Cardiac septum (tissue), 1 donor: ENCODE data around the gene KIFAP3. TPM values are rescaled to one million over a fixed set of nuclear protein-coding genes. Genes with fewer than 3 reads are reported as not detected.

Experiments
- DNase-seq: peaks from one replicate; pipeline ENCODE4 v3.0.0-alpha.2; 2020; ENCODE audit warnings: low spot score
- intact Hi-C: fragments of 100-400 bp; cut with DNase I; formaldehyde crosslinking; loops from one replicate; pipeline ENCODE4 v1.14.0; 2022
- total RNA-seq: library from RNA; stranded (reverse); fragmentation: NEBNext Ultra II Directional; extraction: Animal tissue kit (Norgen Biotek cat#: 25700); gene quantifications from one replicate; pipeline ENCODE4 v1.2.1, GENCODE V29; 2021
- donor health status: DM: no; HTN: no; CAD: no.

The KIFAP3 gene
- total RNA-seq, 1 donor from 2014 or later, result 81.0 TPM

- intact Hi-C loops, result no loop called here
- no peak for DNase-seq
These were observed 178.5 kb downstream of the KIFAP3 start for GRCh38 chr1:169896013-169896412.

- no peak for DNase-seq
- intact Hi-C loops, result no loop called here
These were observed 179.9 kb downstream of the KIFAP3 start for GRCh38 chr1:169894424-169895145.

- peak; percentile 97 for DNase-seq
- intact Hi-C loops, result loop anchor here (2.0 kb wide), 2 partner anchors 99 to 181 kb away; partner anchors contain the start of genes KIFAP3 and METTL18
These were observed 180.7 kb downstream of the KIFAP3 start, which contains the start of gene SCYL3 for GRCh38 chr1:169893645-169894423. TSS of gene SCYL3 (minus strand) at chr1:169893896. CDS start at chr1:169888840, 5,056 bp downstream.

- DNase-seq, result no peak
- intact Hi-C loops, result loop anchor here (2.0 kb wide), 2 partner anchors 98 to 182 kb away; partner anchors contain the start of genes KIFAP3 and METTL18
These were observed 181.4 kb downstream of the KIFAP3 start for GRCh38 chr1:169892927-169893644.

GRCh38 chr1:169892176-169892926, 182.1 kb downstream of the KIFAP3 start:
- DNase-seq, result no peak
- intact Hi-C loops, result loop anchor here (2.0 kb wide), 2 partner anchors 98 to 182 kb away; partner anchors contain the start of genes KIFAP3 and METTL18

- intact Hi-C loops, result no loop called here
These were observed 183.0 kb downstream of the KIFAP3 start for GRCh38 chr1:169891539-169891885.

GRCh38 chr1:169890761-169891538, 183.5 kb downstream of the KIFAP3 start:
- no peak for DNase-seq
- intact Hi-C loops, result no loop called here

More at GRCh38 chr1:169891539-169891885, 183.0 kb downstream of the KIFAP3 start:
- no peak for DNase-seq

GRCh38 chr1:169889871-169890270, 184.6 kb downstream of the KIFAP3 start:
- DNase-seq, result no peak
- intact Hi-C loops, result no loop called here

- intact Hi-C loops, result no loop called here
- DNase-seq, result no peak
These were observed 187.6 kb downstream of the KIFAP3 start for GRCh38 chr1:169886931-169887330.

GRCh38 chr1:169886422-169886821, 188.1 kb downstream of the KIFAP3 start:
- no peak for DNase-seq
- intact Hi-C loops, result no loop called here

- no peak for DNase-seq
- intact Hi-C loops, result no loop called here
These were observed 189.3 kb downstream of the KIFAP3 start for GRCh38 chr1:169885207-169885606.

GRCh38 chr1:169884634-169885033, 189.9 kb downstream of the KIFAP3 start:
- no peak for DNase-seq
- intact Hi-C loops, result no loop called here

GRCh38 chr1:169882039-169882511, 192.4 kb downstream of the KIFAP3 start:
- intact Hi-C loops, result no loop called here
- no peak for DNase-seq

GRCh38 chr1:169879034-169879840, 195.3 kb downstream of the KIFAP3 start:
- DNase-seq, result no peak
- intact Hi-C loops, result no loop called here

GRCh38 chr1:169878498-169878897, 196.0 kb downstream of the KIFAP3 start:
- DNase-seq, result no peak
- intact Hi-C loops, result no loop called here

GRCh38 chr1:169877800-169878491, 196.5 kb downstream of the KIFAP3 start:
- DNase-seq, result no peak
- intact Hi-C loops, result no loop called here

- DNase-seq, result no peak
- intact Hi-C loops, result no loop called here
These were observed 200.3 kb downstream of the KIFAP3 start for GRCh38 chr1:169874229-169874628.
